Fibroblast of the aortic adventitia (primary cell): ENCODE results near the gene ENGASE. TPM values are rescaled to one million over a fixed set of nuclear protein-coding genes. Genes with fewer than 3 reads are reported as not detected.

Experiments used
- DNase-seq: peaks from one replicate; pipeline ENCODE4 v3.0.0-alpha.2; 2010; ENCODE audit warnings: low read depth
- H3K4me3 ChIP-seq: 2 replicates; pipeline ENCODE4 v1.5.1; 2011; ENCODE audit warnings: low read depth, mild to moderate bottlenecking, control low read depth, low read length, moderate library complexity
- total RNA-seq: library from RNA; depleted of rRNA; stranded (reverse); fragments of >200 nt; gene quantifications from 2 replicates; pipeline ENCODE4 v1.2.3, GENCODE V29; 2012; ENCODE audit warnings: low replicate concordance
- TF ChIP-seq, protein P1 (sequence below): IDR thresholded peaks from 2 replicates; pipeline ENCODE4 v1.5.1; 2011; ENCODE audit warnings: mild to moderate bottlenecking, low read length, control low read depth, inconsistent platforms; ENCODE audit not compliant: insufficient read depth

ENGASE gene
- total RNA-seq, 1 donor = 8.4 TPM

DNA sequence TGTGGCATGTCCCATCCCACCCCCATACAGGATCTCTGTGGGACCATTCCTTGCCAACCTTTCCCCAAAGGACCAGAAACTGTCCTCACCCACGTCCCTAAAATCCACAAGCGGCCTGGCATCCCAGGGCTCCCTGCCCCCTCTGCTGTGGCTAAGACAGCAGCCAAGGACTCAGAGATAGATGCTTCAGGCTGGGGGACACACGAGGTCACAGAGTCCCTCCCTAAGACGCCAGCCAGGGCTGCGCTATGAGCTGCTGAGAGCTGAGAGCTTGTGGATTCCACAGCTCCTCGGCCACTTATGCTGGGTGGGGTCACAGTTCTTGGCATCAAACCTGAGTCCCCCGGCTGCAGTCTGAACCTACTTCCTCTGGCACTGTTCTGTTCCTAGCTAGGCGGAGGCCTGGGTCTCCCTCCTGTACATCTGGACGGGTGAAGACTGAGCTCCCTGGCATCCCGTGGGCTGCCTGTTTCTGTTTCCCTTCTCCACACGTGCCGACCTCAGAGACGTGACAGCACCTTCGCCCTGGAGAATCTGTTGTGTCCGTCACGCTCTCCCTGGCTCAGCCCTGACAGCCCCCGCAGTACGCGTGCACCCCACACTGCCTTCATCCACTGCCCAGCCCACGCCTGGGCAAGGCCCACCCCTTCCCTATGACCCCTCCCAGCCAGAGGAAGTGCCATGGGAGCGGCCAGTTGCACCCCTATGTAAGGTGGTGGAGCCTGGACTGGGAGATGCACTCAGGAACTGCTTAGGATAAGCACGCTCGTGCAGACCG, 61.2 kb downstream of the ENGASE start:
- H3K4me3 ChIP-seq = no peak overlapping the region
- DNase-seq = no peak
- TF ChIP-seq, protein P1, sequence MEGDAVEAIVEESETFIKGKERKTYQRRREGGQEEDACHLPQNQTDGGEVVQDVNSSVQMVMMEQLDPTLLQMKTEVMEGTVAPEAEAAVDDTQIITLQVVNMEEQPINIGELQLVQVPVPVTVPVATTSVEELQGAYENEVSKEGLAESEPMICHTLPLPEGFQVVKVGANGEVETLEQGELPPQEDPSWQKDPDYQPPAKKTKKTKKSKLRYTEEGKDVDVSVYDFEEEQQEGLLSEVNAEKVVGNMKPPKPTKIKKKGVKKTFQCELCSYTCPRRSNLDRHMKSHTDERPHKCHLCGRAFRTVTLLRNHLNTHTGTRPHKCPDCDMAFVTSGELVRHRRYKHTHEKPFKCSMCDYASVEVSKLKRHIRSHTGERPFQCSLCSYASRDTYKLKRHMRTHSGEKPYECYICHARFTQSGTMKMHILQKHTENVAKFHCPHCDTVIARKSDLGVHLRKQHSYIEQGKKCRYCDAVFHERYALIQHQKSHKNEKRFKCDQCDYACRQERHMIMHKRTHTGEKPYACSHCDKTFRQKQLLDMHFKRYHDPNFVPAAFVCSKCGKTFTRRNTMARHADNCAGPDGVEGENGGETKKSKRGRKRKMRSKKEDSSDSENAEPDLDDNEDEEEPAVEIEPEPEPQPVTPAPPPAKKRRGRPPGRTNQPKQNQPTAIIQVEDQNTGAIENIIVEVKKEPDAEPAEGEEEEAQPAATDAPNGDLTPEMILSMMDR = no peak

Other genes with a start within 250 kb of the ENGASE start
- 27.5 and 36.7 TPM in 2 replicates for gene USP36, start 234.0 kb upstream of the ENGASE start, total RNA-seq
- 1.5 and 3.3 TPM in 2 replicates for gene CEP295NL, start 171.6 kb upstream of the ENGASE start, total RNA-seq
- gene TIMP2, start 149.4 kb upstream of the ENGASE start, total RNA-seq = 132 and 180 TPM in 2 replicates
- gene LGALS3BP, start 94.9 kb upstream of the ENGASE start, total RNA-seq = 87.2 and 270 TPM in 2 replicates
- 33.4 and 53.0 TPM in 2 replicates for gene CANT1, start 65.1 kb upstream of the ENGASE start, total RNA-seq
- gene C1QTNF1, start 50.7 kb upstream of the ENGASE start, total RNA-seq = 42.1 and 44.3 TPM in 2 replicates